Left hindlimb (tissue), 1 donor: ENCODE results near the gene CAMKK2.
"Not testable (repeated sequence)": the region's sequence is repeated elsewhere in the genome, so short reads cannot be mapped to it uniquely, and the experiment has no call there.

Experiments used
- DNase-seq: peaks from one replicate; pipeline ENCODE4 v3.0.0-alpha.2; 2018

The CAMKK2 gene

DNA sequence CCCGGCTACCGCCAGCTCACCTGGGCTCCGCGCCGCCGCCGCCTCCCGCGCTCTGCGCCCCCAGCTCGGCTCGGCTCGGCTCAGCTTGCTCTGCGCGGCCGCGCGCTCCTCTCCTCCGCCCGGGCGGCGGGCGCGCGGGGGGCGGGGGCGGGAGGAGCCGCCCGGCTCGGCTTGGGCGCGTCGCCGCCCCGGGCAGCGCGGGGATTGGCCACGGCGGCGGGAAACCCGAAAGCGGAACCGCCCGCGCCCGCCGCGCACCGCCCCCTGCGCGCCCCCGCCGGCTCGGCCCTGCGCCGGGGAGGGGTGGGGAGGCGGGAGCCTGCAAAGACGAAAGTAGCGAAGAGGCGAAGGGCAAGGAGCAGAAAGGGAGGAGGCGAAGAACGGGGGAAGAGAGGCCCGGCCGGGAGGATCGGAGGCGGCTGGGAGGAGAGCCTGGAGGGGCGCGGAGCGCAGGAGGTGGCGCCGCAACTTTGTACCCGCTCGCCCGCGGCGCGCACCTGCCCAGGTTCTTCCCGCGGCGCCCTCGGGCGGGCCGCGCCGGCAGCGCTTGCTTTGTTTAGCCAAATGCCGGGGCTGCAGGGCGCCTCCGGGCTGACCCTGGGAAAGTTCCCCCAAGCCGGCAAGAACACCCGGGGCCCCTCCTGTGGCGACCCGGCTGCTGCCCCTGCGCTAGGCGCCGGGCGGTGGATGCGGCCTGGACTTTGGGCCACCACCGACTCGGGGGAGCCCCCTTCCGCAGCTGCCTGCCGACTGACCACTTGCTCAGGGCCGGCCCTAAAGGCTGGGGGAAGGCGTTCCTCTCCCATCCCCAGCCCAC, at the start of gene CAMKK2:
Gene CAMKK2, minus strand, starts transcription at position 92 of the 817 bp plus-strand sequence. CDS start 22,183 bp downstream, outside the sequence.
- peak; percentile 94 for DNase-seq

DNA sequence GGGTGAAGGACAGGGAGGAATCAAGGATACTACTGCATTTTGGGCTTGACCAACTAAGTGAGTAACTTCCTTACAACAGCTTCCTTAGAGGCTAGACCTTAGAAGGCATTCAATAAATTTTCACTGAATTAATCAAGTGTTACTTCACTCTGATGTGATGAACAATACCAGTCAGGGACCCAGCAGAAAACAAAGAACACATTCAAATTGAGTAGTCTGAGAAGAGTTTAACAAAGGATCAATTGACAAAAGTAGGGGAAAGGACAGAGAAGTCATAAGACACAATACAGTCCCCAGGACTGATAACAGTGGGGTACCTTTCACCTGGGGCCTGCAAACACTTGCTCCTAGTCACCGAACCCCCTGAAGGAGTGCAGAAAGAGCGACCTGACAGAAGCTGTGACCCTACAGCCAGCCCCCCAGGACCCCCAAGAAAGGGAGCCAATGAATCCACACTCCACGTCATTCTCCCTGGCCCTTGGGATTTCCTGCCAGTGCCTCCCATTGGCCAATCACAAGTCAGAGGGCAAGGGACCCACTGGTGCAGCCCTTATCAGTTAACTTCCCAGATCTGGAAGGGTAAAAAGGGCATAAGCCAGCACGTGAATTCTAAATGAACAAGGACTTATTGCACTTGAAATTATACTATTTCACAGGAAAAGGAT, 48.8 kb upstream of the CAMKK2 start:
- no peak for DNase-seq

DNA sequence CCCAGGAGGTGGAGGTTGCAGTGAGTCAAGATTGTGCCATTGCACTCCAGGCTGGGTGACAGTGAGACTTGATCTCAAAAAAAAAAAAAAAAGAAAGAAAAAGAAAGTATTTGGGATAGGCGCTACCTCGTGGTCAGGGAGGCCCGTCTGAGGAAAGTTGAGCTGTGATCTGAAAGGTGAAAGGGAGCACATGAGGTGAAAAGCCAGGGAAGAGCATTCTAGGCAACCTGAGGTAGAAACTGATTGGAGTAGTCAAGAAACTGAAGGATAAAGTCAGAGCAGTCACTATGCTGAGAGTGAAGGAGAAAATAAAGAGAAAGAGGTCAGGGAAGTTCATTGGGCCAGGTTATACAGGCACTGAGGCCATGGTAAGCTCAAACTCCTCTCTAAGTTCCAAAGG, 48.0 kb upstream of the CAMKK2 start:
- DNase-seq = no peak

DNA sequence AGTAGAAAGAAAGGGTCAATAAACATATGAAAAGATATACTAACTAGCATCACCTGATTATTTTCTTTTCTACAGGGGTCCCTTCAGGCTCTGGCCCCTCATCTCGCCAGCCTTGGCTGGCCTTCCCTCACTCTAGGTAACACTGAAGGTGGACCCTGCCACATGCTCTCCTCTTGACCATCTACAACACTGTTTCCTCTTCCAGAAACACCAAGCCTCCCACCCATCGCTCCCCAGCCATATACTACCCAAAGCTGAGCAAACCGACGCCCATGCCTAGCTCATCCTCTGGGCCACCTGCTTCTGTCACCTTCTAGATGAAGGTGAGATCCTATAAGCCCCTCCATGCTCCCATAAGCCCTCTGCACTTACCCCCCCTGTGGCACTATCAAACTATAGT, 40.9 kb upstream of the CAMKK2 start:
- DNase-seq = no peak

DNA sequence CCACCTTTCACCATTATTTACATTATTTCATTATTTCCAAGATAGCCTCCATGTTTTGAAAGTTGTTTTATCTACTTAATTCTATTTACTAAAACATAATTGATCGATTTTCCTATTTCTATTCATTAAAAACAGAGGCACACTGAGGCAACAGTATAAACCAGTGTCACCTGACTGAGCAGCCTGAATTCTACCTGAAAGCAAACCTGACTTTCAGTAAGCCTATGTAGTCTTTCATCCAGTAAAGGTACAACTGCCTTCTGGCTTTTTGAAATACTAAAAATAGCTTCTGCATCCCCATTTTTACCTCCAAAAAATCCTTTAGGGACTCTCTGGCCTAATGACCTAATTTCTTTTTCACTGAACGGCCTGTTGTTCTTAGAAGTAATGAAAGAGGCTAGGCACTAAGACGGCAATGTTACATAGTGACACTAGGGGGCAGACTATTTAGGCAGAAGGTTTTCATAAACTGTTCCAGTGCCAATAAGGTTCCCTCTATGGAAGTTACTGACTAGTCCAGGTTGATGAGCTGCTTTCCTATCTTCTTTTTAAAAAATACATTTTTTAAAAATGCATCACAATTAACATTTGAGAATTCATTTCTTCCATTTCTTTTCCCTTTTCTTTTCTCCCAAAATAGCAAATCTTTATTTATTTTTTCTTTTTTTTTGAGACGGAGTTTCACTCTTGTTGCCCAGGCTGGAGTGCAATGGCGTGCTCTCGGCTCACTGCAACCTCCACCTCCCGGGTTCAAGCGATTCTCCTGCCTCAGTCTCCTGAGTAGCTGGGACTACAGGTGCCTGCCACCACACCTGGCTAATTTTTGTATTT, 38.2 kb upstream of the CAMKK2 start:
- DNase-seq = no peak

DNA sequence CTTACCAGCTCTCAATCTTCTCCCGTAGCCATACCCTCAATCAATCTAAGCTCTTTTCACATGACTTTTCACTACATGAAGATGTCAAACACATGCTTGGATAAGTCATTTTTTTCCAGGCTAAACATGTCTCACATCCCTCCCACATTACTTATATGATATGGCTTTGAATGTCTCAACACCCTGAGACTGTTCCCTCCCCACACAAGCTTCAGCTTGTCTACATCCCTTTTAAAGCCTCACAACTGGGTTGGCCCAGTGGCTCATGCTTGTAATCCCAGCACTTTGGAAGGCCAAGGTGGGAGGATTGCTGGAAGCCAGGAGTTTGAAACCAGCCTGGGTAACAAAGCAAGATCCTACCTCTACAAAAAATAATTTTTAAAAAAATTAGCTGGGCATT, 37.2 kb upstream of the CAMKK2 start:
- DNase-seq = no peak

DNA sequence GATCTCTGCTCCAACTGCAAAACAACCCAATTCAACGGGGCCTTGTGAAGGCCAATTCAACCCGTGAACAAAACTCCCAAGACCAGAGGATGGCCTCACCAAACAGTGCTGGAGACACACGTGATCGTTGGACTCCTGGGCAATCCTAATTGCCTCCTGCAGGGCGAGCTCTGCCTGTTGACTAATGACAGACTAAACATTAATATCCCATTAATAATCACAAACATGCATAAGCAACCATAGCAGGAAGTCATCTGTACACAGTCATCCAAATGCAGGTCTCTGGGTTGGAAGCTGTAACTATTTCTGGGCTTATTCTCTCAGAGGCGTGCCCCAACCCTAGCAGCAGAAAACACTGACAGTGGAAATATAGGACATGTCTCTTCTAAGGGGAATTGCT, 34.7 kb upstream of the CAMKK2 start:
- no peak for DNase-seq

GRCh38 chr12:121330692-121331091, 34.2 kb upstream of the CAMKK2 start:
- DNase-seq = no peak

- no peak for DNase-seq
Observed at GRCh38 chr12:121330195-121330594, 33.7 kb upstream of the CAMKK2 start.

DNA sequence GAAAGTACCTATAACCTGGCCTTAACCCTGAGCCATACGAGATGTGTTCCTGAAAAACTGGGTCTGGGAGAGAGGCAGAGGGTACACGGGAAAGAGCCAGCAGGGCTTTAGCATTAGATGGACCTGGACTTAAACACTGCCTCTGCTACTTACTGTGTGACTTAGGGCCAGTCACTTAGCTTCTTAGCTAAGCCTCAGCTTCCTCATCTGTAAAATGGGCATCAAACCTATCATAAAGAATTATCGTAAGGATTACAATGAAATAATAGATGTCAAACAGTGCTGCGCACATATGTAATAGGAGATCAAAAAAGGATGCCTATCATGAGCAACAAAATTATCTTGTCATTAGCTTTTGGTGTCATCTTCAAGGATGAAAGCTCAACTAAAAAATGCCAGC, 32.1 kb upstream of the CAMKK2 start:
- DNase-seq = no peak

- DNase-seq = peak; percentile 40
Observed at GRCh38 chr12:121326996-121327674, 30.6 kb upstream of the CAMKK2 start.

- no peak for DNase-seq
Observed at GRCh38 chr12:121325922-121326396, 29.4 kb upstream of the CAMKK2 start.

- DNase-seq = no peak
Observed at GRCh38 chr12:121323908-121324307, 27.4 kb upstream of the CAMKK2 start.

DNA sequence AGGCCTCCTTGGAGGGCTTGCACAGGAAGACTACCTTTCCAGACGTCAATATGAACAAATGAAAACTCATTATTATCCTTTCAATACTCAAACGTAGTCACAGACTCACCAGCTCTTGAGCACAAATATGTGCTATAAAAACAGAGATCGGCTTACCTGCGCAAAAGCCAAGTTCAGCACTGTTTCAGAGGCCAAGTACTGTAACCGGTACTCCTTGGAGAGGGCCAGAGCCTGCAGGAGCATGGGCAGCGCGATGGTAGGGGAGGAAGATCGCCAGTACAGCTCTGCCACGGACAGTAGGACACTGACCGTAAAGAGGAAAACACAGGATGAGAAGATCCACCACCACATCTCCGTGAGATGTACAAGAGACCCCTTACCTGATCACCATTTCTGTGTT, 21.6 kb upstream of the CAMKK2 start:
- no peak for DNase-seq

- DNase-seq = no peak
Observed at GRCh38 chr12:121314431-121314830, 17.9 kb upstream of the CAMKK2 start.

- DNase-seq = not testable (repeated sequence)
Observed at GRCh38 chr12:121310231-121310630, 13.7 kb upstream of the CAMKK2 start.

DNA sequence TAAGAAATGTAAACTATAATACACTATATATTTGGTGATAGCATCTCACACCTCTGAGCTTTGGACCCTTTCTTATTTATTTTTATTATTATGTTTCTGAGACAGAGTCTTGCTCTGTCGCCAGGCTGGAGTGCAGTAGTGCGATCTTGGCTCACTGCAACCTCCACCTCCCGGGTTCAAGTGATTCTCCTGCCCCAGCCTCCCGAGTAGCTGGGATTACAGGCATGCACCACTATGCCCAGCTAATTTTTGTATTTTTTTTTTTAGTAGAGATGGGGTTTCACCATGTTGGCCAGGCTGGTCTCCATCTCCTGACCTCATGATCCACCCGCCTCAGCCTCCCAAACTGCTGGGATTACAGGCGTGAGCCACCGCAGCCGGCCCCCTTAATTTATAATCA, 10.9 kb upstream of the CAMKK2 start:
- not testable (repeated sequence) for DNase-seq

GRCh38 chr12:121304306-121304705, 7.8 kb upstream of the CAMKK2 start:
- DNase-seq = no peak

- DNase-seq = no peak
Observed at GRCh38 chr12:121301876-121302275, 5.4 kb upstream of the CAMKK2 start.

- no peak for DNase-seq
Observed at GRCh38 chr12:121300083-121300819, 3.7 kb upstream of the CAMKK2 start.

GRCh38 chr12:121299662-121300061, 3.2 kb upstream of the CAMKK2 start:
- DNase-seq = no peak

GRCh38 chr12:121298411-121298810, 1.9 kb upstream of the CAMKK2 start:
- not testable (repeated sequence) for DNase-seq
